Amniotic epithelial cell (primary cell): ENCODE data around the gene KDM2A.
"Not testable (repeated sequence)": the region's sequence is repeated elsewhere in the genome, so short reads cannot be mapped to it uniquely, and the experiment has no call there.

Experiments
- DNase-seq: peaks from one replicate; pipeline ENCODE4 v3.0.0-alpha.2; 2010; ENCODE audit warnings: low read depth

The KDM2A gene

GRCh38 chr11:67167719-67168118, 48.7 kb downstream of the KDM2A start:
- DNase-seq = no peak

DNA sequence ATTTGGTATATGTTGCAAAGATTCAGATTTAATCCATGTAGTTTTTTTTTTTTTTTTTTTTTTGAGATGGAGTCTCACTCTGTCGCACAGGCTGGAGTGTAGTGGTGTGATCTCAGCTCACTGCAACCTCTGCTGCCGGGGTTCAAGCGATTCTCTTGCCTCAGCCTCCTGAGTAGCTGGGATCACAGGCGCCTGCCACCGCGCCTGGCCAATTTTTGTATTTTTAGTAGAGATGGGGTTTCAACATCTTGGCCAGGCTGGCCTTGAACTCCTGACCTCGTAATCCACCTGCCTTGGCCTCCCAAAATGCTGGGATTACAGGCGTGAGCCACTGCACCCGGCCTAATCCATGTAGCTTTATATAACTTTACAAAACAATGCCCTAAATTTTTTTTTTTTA, 49.8 kb downstream of the KDM2A start:
- DNase-seq = not testable (repeated sequence)

DNA sequence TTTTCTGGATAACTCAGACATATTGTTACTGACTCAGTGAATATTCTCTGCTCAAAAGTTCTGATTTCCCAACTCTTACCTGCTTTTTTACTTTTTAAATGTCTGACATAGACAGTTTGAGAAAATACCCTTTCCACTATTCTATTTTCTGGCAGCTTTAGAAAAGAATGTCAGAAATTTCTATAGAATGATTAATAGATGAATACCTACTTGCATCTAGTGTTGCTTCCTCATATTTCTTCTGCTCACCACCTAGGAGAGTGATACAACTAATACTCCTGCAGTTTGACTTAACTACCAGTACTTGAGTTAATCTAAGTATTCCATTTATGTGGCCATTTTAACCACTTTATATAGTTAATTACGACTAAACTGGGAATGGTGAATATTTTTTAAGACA, 55.2 kb downstream of the KDM2A start:
- DNase-seq = no peak

DNA sequence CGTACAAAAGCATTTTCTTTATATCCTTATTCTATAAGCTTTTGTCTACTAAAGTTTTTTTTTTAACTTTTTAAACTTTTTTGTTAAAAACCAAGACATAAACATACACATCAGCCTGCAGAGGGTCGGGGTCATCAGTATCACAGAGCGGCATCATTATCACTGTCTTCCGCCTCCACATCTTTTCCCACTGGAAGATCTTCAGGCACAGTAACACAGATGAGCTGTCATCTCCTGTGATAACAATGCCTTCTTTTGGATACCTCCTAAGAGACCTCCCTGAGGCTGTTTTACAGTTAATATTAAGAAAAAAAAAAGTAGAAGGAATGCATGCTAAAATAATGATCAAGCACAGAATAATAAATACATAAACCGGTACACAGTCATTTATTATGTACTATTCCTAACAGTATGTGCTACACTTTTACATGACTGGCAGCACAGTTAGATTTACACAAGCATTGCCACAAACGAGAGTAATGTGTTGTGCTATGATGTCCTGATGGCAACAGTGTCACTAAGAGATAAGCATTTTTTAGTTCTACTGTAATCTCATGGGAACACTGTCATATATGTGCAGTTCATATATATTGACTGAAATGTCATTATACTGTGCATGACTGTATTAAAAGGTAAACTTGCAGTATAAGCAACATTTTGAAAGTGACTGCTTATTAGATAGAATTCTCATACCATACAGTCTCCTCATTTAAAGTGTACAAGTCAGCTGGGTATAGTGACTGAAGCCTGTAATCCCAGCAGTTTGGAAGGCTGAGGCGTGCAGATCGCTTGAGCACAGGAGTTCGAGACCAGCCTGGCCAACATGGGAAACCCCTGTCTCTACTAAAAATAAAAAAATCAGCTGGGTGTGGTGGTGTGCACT, 58.6 kb downstream of the KDM2A start:
- DNase-seq = no peak

DNA sequence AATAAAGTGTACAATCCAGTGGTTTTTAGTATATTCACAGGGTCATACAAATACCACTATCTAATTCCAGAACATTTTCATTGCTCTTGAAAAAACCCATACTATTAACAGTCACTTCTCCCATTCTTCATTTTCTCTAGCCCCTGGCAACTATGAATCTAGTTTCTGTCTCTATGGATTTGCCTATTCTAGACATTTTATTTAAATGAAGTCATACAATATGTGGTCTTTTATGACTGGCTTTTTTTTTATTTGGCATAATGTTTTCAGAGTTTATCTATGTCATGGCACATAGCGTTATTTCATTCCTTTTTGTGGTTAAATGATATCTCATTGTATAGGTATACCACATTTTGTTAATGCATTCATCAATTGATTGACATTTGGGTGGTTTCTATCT, 59.4 kb downstream of the KDM2A start:
- DNase-seq = peak; percentile 46

DNA sequence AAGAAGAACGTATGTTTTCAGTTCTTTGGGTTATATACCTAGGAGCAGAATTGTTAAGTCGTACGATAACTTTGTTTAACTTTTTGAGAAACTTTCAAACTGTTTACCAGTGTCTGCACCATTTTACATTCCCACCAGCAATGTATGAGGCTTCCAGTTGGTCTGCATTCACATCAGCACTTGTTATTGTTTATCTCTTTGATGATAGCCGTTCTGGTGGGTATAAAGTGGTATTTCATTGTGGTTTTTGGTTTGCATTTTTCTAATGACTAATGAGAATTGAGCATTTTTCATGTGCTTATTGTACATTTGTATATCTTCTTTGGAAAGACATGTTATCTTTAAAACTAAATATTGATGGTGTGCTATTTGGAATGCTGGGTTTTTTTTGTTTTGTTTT, 59.8 kb downstream of the KDM2A start:
- peak; percentile 91 for DNase-seq

DNA sequence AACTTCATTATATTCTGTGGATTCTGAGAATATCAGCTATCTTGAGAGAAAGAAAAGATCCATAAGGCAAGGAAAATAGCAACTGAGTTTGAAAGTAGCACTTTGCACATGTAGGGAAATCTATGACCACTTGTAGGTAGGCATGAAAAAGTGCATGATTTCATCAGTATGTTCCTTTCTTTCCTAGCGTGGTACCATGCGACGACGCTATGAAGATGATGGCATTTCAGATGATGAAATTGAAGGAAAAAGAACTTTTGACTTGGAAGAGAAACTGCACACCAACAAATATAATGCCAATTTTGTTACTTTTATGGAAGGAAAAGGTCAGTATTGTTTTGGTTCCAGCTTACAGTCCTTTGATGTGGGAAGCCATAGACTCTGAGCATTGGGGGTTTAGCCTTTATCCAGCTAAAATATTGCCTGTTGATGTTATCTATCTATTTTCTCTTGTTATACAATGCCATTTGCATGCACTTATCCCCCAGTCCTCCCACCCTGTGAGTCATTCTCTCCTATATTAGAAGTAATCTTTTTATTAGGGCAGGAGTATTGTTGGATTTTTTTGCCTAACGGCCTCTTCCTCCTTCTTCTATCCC, 60.9 kb downstream of the KDM2A start:
- no peak for DNase-seq

DNA sequence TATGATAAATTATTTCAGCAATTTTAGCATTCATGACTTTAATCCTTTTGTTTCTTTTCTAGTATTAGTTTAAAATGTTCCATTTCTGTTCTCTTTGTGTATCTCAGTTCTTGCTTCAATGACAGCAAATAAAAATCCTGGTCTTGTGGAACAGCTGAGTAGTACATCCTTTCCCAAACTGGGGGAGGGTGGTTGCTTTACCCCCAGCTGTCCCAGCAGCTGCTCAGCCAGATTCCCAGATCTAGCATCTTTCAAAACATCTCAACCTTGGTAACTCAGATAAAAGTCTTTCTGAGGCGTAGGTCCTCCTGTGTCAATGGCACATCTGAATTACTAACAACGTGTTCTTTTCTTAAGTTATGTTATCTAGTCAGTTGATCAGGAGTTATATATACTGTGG, 75.0 kb downstream of the KDM2A start:
- no peak for DNase-seq

GRCh38 chr11:67195971-67196456, 77.0 kb downstream of the KDM2A start:
- peak; percentile 87 for DNase-seq

- DNase-seq = no peak
Observed at GRCh38 chr11:67197606-67198005, 78.5 kb downstream of the KDM2A start.

DNA sequence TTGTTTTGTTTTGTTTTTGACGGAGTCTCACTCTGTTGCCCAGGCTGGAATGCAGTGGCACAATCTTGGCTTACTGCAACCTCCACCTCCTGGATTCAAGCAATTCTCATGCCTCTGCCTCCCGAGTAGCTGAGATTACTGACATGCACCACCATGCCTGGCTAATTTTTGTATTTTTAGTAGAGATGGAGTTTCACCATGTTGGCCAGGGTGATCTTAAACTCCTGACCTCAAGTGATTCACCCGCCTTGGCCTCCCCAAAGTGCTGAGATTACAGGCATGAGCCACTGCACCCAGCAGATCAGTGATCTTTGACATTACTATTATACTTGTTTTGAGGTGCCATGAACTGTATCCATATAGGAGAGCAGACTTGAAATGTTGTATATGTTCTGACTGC, 79.7 kb downstream of the KDM2A start:
- peak; percentile 45 for DNase-seq

- DNase-seq = no peak
Observed at GRCh38 chr11:67199751-67200150, 80.7 kb downstream of the KDM2A start.

DNA sequence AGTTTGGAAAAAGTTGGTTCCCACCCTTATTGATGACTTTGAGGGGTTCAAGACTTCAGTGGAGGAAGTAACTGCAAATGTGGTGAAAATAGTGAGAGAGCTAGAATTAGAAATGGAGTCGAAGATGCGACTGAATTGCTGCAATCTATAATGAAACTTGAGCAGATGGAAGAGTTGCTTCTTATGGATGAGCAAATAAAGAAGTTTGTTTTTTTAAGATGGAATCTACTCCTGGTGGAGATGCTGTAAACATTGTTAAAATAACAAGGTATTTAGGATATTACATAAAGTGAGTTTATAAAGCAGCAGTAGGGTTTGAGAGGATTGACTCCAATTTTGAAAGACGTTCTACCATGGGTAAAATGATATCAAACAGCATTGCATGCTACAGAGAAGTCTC, 83.0 kb downstream of the KDM2A start:
- DNase-seq = no peak

DNA sequence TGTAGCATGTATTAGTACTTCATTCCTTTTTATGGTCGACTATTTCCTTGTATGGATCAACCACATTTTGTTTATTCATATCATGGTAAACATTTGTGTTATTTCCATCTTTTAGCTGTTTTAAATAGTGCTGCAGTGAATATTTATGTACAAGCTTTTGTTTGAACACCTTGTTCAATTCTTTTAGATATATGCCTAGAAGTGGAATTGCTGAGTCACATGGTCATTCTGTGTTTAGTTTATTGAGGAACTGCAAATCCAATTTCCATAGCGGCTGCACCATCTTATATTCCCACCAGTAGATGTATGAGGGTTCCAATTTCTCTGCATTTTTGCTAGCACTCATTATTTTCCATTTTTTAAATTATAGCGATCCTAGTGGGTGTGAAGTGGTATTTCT, 85.8 kb downstream of the KDM2A start:
- DNase-seq = no peak

DNA sequence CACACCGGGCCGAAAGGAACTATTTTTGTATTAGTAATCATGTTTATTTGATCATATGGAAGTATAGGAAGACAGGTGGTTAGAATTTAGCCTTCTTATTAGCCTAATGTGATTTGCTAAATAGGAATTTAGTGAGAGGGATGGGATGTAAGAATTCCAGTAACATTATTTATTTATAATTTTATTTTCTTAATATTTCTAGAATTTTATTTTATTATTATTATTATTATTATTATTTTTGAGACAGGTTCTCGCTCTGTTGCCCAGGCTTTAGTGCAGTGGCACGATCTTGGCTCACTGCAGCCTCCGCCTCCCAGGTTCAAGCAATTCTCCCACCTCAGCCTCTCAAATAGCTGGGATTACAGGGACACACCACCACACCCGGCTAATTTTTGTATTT, 90.2 kb downstream of the KDM2A start:
- not testable (repeated sequence) for DNase-seq

GRCh38 chr11:67211656-67212436, 92.8 kb downstream of the KDM2A start:
- DNase-seq = no peak

GRCh38 chr11:67213178-67213621, 94.1 kb downstream of the KDM2A start:
- no peak for DNase-seq

- DNase-seq = no peak
Observed at GRCh38 chr11:67227726-67228125, 108.7 kb downstream of the KDM2A start.

- peak; percentile 24 for DNase-seq
Observed at GRCh38 chr11:67230406-67230805, 111.3 kb downstream of the KDM2A start.

DNA sequence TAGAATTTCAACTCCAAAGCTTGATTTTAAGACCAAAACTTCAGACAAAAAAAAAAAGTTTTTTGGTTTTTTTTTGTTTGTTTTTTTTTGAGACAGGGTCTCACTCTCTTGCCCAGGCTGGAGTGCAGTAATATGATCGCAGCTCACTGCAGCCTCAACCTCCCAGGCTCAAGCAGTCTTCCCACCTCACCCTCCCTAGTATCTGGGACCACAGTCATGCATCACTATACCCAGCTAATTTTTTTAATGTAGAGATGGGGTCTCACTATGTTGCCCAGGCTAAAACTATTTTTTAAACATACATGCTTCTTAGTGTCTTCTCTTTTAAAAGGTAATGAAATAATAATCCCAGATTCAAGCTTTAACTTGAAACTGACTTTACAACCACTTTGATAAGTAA, 111.8 kb downstream of the KDM2A start:
- no peak for DNase-seq

GRCh38 chr11:67233584-67234190, 114.6 kb downstream of the KDM2A start:
- DNase-seq = no peak

GRCh38 chr11:67234571-67234970, 115.5 kb downstream of the KDM2A start:
- DNase-seq = not testable (repeated sequence)
